ENCODE data around the gene FMN1.
A peak's percentile ranks its signal among the peaks of the same experiment; 100 is the strongest.

Gene FMN1

DNA sequence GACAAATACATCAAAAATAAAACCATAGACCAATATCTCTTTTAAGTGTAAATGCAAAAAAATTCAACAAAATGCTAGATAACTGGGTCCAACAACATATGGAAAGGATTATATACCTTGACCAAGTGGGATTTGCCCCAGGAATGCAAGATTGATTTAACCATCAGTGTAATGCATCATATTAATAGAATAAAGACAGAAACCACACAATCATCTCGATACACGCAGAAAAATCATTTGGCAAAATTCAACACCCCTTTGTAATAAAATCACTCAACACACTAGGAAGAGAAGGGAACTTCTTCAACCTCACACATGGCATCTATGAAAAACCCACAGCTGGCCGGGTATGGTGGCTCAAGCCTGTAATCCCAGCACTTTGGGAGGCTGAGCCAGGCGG lies 457.2 kb downstream of the FMN1 start:
- DNase-seq: no peak

DNA sequence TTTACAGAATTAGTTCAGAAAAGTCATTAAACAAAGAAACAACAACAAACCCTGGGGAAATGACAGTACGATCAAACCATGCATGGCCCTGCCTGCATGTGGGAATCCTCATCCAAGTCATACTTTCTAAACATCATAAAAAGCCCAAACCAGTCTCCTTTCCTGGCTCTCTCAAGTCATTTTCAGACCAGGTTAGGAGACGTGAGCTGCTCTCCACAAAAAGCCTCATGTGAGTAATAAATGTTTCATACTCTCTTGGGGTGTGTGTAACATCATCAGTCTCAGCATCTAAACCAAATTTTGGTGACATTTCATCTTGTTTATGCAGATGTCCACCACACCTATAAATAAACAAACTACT lies 457.8 kb downstream of the FMN1 start:
- DNase-seq: no peak

DNA sequence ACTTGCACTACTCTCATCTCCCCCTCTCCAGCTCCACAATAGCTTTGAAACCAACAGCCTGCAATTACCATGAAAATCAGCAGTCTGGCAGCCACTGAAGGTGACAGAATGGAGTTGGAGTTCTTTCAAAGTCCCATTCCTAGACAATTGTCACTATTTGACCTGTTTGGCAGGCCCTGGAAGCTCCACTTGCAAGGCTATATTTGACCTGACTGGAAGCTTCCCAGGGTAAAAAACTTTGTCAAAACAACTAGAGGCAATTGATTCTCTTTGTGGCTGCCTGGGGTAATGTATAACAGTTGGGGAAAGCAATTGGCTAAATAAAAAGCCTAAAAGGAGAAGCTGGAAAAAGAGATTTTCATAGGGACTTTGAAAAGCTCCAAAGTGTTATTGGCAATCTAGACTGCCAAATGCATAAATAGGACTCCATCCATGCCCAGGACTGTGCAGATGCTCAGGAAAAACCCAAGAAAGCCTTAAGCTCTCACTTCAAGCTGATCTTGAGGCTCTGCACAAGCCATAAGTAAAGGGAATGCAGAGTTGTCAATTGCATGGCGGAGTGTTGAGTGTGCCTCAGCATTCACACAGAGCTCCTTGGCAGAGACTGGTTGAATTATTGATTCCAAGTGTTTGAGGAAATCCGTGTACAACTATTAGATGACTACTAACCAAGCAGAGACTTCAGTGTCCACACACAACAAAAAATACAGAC lies 458.4 kb downstream of the FMN1 start:
- DNase-seq: no peak

DNA sequence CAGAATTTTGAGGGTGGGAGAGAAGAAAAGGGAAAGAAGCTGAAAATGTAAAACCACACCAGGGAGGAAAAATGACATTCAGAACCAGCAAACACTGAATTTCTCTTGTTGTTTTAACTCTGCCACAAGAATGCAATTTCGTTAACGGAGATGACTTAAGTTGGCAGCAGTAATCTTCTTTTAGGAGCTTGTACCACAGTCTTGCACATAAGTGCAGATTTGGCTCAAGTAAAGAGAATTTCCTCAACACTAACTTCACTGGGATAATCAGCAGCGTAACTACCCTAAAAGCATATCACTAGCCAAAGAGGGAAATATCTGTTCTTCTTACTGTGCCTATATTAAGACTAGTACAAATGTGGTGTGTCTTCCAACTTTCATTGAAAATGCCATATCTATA lies 461.2 kb downstream of the FMN1 start:
- DNase-seq: peak; percentile 23

DNA sequence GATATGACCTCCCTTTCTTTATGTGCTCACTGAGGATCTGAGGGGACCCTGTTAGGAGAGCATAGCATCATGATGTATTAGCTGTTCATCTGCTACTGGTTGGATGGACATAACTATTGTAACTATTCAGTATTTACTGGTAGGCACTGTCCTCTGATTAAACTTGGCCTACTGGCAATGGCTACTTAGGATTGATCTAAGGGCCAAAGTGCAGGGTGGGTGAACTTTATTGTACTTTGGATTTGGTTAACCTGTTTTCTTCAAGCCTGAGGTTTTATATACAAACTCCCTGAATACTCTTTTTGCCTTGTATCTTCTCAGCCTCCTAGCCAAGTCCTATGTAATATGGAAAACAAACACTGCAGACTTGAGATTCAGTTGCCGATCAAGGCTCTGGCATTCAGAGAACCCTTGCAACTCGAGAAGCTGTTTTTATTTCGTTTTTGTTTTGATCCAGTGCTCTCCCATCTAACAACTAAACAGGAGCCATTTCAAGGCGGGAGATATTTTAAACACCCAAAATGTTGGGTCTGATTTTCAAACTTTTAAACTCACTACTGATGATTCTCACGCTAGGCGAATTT lies 461.8 kb downstream of the FMN1 start:
- DNase-seq: no peak

DNA sequence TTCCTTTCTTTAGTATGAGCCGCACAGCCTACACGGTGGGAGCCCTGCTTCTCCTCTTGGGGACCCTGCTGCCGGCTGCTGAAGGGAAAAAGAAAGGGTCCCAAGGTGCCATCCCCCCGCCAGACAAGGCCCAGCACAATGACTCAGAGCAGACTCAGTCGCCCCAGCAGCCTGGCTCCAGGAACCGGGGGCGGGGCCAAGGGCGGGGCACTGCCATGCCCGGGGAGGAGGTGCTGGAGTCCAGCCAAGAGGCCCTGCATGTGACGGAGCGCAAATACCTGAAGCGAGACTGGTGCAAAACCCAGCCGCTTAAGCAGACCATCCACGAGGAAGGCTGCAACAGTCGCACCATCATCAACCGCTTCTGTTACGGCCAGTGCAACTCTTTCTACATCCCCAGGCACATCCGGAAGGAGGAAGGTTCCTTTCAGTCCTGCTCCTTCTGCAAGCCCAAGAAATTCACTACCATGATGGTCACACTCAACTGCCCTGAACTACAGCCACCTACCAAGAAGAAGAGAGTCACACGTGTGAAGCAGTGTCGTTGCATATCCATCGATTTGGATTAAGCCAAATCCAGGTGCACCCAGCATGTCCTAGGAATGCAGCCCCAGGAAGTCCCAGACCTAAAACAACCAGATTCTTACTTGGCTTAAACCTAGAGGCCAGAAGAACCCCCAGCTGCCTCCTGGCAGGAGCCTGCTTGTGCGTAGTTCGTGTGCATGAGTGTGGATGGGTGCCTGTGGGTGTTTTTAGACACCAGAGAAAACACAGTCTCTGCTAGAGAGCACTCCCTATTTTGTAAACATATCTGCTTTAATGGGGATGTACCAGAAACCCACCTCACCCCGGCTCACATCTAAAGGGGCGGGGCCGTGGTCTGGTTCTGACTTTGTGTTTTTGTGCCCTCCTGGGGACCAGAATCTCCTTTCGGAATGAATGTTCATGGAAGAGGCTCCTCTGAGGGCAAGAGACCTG lies 463.5 kb downstream of the FMN1 start:
- DNase-seq: peak; percentile 71

DNA sequence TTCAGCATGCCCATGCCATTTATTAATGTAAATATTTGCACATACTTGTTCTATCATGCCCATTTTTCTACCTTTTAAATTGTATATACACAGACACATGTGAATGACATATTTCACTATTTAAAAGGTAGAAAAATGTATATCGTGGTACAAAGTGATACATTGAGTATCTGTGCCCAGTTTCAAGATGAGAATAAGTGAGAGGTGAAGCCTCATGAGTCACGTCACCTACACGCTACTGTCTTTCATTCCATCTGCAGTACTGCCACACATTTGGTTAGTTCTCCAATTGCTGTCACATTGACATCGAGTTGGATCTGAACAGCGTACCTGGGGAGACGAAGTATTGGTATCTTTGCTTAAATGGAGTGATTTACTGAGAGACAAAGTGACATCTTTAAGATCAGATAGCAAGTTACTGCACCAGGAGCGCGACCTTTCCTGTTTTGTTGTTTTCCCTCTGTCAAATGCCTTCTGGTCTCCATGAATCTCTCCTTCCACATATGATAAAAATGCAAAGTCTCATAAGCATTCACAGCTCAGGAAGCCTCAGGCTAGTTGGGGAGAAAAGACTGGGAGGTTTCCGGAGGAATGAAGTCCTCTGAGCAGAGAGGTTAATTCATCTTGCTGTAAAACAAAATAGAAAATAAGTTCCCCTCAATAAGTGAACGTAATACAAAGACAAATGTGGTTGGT lies 464.7 kb downstream of the FMN1 start:
- no peak for DNase-seq

DNA sequence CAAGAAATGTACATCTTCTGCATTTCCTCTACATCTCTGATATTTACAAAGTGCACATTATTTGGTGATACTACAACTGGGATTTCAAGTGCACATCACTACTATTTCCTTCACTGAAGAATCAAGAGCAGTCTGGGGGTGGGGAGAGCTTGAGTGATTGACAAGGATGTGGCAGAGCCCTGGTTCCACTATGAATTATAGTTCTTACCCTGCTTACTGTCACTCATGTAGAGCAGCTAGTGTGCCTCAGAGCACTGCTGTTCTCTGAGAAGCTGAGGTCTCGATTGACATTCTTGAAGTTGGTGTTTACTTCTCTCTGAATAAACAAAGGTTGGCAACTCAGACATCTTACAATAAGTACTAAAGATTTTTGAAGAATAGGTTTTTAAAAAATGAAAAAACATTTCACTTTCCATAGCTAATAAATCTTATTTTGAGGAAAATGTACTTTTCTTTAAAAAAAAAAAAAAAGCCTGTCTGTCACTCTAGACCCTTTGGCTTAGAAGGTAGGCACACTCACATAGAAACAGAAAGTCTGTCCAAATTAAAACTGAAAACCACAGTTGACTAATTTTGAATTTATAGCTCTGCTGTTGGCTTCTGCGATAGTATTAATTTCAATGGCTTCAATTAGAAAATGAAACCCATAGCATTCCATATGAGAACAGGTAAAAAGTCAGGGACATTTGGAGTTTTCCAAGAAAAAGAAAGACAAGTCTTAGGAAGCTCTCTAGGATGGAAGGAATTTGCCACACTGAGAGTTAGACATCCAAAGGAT lies 471.2 kb downstream of the FMN1 start:
- no peak for DNase-seq

DNA sequence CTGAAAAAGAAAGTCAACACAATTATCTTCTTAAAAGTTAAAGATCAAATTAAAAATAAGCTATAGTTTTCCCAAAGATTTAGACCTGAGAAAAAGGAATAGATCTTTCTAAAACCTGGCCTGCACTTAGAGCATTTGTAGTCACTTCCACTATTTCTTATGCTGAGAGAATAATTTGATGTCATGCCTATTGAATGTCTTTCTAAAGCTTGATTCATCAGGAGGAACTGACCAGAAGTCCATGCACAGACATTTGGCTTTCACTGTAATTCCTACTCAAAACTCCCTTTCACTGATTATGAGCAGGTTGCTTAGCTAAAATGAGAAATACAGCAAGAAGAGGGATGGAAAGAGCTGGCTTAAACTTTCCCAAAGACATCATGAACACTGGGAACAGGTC lies 472.4 kb downstream of the FMN1 start:
- no peak for DNase-seq

DNA sequence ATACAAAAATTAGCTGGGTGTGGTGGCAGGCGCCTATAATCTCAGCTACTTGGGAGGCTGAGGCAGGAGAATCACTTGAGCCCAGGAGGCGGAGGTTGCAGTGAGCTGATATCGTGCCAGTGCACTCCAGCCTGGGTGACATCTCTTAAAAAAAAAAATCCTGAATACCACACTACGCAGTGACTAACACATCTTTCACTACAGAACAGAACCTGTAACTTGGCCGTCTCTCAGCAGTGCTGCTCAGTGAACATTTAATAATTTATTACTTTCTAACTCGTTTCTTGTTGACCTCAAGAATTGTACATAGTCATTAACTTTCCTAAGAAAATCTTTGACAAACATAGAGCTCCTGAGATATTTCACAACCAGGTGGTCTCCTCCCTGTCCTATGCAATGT lies 472.9 kb downstream of the FMN1 start:
- no peak for DNase-seq

DNA sequence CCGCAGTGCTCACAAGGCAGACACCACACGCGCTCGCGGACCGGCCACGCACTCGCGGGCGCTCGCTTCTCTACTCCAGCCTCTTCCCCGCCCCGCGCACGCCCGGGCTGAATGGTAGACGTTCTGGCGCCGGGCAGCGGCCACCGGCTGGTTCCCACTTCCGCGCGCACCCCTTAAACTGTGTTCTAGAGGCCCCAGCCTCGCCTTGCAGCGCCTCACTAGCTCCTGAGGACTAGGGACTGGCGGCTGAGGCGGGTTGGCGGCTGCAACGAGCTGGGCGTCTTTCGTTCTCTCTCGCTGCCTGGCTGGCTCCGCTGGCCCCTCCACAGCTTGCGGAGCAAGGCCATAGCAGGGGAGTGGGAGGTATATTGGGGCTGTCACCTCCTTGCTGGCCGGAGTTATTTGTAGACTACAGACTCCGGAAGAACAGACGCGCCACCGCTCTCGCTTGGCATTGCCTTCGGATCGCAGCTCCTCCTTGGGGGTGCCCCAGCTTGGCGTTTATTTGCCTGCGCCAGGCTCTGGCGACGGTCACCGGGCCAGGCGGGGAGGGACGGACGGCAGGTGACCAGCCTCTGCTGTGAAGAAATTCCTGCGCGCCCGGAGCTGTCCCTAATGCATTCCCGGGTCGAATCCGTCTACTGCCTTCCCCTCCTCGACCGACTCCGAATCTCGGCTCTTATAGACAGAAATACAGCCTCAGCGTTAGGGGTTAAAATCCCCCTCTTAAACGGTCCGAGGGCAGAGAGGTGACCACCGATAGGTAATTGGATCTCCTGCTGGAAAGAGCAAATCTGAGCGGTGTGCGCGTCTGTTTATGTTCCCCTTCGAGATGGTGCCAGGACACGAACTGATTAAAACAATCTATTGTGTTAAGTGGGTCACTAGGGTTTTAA lies 475.4 kb downstream of the FMN1 start:
- DNase-seq: peak; percentile 18

DNA sequence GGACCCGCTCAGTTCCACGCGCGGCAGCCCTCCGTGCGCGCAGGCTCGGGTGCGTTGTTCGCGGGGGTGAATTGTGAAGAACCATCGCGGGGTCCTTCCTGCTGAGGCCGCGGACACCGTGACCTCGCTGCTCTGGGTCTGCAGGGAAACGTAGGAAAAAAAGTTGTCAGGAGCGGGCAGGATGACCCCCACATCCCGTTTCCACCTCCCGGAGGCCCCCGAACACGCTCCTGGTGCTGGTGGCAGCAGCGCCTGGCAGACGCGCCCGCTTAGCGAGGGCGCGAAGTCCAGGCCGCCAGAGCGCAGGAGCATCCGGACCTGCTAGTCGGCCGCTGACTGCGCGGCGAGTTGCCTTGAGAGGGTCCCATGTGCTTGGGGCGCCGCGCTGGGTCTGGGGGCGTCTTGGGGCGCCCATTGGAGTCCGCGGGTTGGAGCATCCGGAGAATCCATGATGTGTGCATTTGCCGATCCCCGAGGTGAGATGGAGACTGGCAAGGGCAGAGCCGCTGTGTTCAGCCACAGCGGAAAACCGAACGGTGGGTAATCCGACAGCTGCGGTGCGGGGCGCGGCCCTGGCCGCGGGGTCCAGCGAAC lies 476.2 kb downstream of the FMN1 start:
- DNase-seq: peak; percentile 15

DNA sequence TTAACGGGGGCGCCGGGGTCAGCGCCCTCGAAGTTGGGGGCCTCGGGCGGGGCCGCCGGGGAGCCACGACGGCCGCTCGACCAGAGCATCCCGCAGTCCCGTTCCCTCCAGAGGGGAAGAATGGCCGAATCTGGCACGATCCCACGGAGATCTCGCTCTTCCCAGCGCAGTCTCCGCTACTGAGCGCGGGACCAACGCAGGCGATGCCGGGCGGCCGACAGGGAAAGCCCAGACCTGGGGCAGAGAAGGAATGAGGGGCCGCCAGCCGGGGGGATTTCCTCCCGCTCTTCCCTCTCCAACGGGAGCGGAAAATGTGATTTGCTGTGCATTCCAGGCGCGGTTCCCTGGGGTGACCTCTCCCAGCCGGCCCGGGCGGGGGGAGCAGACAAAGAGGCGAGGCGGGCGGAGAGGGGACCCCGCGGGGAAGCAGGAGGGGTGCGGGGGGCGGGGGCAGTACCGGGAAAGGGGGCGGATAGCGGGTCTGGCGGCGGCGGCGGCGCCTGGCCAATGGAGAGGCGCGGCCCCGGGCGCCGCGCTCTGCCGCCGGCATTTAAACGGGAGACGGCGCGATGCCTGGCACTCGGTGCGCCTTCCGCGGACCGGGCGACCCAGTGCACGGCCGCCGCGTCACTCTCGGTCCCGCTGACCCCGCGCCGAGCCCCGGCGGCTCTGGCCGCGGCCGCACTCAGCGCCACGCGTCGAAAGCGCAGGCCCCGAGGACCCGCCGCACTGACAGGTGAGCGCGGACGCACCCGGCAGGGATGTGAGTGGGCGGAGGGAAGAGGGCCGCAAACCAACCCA lies 476.9 kb downstream of the FMN1 start, which contains the start of gene GREM1:
Gene GREM1, plus strand, starts transcription at position 579 of the 801 bp plus-strand sequence. CDS start 12,687 bp downstream, outside the sequence.
- no peak for DNase-seq

DNA sequence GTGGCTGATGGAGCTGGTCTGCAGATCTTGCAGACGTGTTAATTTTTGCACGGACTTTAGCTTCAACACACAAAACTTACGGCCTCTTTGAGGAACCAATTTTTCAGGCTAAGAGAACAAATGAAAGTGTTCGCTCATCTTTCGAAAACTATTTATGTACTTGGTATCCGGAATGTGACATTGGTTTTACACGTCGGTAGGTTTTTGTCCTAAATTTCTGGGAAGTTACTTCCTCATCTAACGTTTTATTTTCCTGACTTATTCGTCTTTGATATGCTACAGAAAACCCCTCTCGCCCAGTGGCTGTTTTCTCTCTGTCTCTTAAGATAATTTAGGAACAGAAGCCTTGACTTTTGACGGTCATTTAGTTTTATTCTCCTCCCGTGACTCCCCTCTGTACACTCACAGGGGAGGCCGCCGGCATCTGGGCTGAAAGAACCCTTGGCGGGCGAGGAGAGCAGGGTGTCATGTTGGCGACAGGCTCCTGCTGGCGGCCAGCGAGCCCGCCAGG lies 477.5 kb downstream of the FMN1 start:
- DNase-seq: no peak

DNA sequence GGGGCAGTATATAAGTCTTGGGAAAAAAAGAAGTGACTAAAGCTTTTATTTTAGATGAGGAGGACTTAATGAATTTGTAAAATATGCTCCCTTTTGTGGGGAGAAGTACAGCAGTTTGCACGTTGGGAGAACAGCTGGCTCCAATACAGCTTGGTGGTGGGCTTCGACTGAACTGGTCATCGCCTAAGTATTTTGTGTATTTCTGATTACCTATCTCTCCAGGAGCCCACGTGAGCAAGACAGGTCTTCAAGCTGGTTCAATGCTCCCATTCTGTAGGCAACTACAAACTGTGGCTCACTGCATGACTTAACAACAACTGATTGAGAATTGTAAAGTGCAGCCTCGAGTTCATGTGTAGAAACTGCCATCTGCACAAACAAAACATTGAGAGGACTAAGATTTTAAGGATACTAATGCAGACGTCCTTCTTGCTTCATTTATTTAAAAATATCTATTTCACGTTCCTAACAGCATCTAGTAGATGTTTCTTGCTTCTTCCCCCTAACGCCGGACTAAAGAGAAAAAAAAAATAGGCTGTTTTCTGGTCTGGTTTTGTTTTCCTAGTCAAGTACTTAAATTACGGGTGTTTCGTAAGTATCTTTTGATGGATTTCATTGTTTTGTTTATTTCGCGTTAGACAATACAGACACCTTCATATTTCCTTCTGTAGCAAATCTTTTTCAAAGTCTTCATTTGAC lies 478.1 kb downstream of the FMN1 start:
- no peak for DNase-seq

Data from NCI-H82 (cell line).